Naive thymus-derived CD8-positive, alpha-beta T cell (primary cell): ENCODE results near the gene DAD1. TPM values are rescaled to one million over a fixed set of nuclear protein-coding genes. Genes with fewer than 3 reads are reported as not detected.
"Not testable (repeated sequence)": the region's sequence is repeated elsewhere in the genome, so short reads cannot be mapped to it uniquely, and the experiment has no call there.

Source experiments
- ATAC-seq, 2 donors: fragments of 150-1000 bp; cut with Tn5 transposase in 1 of 2; sonication (Bioruptor Pico), chemical (Tn5 transposase) in 1 of 2; 1 replicate in 1 of 2; 2 replicates in 1 of 2; pipeline ENCODE4 v1.10.0; 2021; ENCODE audit warnings: mild to moderate bottlenecking in 2 of 2, moderate library complexity in 2 of 2
- POLR2A ChIA-PET: fragments of 350-600 bp; sonication (Branson Sonifier 250); formaldehyde crosslinking; loops from one replicate; lab custom pipeline; 2021; ENCODE audit warnings: antibody characterized with exemption; lab: Charles Lee
- DNase-seq, 10 donors: peaks; one replicate each; pipeline versions ENCODE4 v3.0.0 to v3.0.0-alpha.2; 2020 to 2022
- H3K27ac Mint-ChIP-seq, 10 donors: one replicate each; pipeline ENCODE4 v1.8.0; 2020 to 2022; ENCODE audit warnings: mild to moderate bottlenecking in 10 of 10, mixed read lengths in 10 of 10, moderate library complexity in 4 of 10, inconsistent platforms in 1 of 10
- H3K27me3 Mint-ChIP-seq, 5 donors: one replicate each; pipeline ENCODE4 v1.8.0; 2021 to 2022; ENCODE audit warnings: mixed read lengths in 5 of 5
- H3K36me3 Mint-ChIP-seq, 3 donors: one replicate each; pipeline ENCODE4 v1.8.0; 2020 to 2022; ENCODE audit warnings: mixed read lengths in 3 of 3, mild to moderate bottlenecking in 2 of 3, inconsistent platforms in 1 of 3
- H3K4me1 Mint-ChIP-seq, 4 donors: one replicate each; pipeline ENCODE4 v1.8.0; 2021 to 2022; ENCODE audit warnings: mixed read lengths in 4 of 4
- H3K4me3 Mint-ChIP-seq, 10 donors: one replicate each; pipeline ENCODE4 v1.8.0; 2020 to 2022; ENCODE audit warnings: mild to moderate bottlenecking in 10 of 10, mixed read lengths in 10 of 10, moderate library complexity in 6 of 10, inconsistent platforms in 1 of 10
- H3K9me3 Mint-ChIP-seq, 9 donors: one replicate each; pipeline ENCODE4 v1.8.0; 2020 to 2022; ENCODE audit warnings: mixed read lengths in 9 of 9, mild to moderate bottlenecking in 3 of 9, inconsistent platforms in 1 of 9, moderate library complexity in 1 of 9
- polyA plus RNA-seq, 3 donors: library from polyadenylated mRNA; unstranded; fragments of 300-500 nt; fragmentation: Illumina TruSeq; gene quantifications; one replicate each; pipeline ENCODE4 v1.2.3, GENCODE V29; 2021
- total RNA-seq, 8 experiments: library from RNA in 2 of 8; stranded (reverse) in 2 of 8; gene quantifications; one replicate each; pipeline ENCODE4 v1.2.3 and lab custom pipeline; 2021 to 2026

Gene DAD1
- total and polyA plus RNA-seq, 5 experiments from 2014 or later = 120 to 660 (median 610) TPM

- peaks cover 34 to 71% (median 68%) of the 10 kb centered on the region in 4 donors for H3K4me1 Mint-ChIP-seq
- ATAC-seq (no peak), DNase-seq (no peak)
- H3K27ac Mint-ChIP-seq = peak overlapping the region in 6 of 10 donors; percentile 11 to 86 (median 60)
- H3K36me3 Mint-ChIP-seq = peaks cover 0 to 27% (median 0%) of the 10 kb centered on the region in 3 donors
- no peaks in the 10 kb centered on the region for H3K27me3 Mint-ChIP-seq
- no peaks in the 10 kb centered on the region for H3K9me3 Mint-ChIP-seq
- POLR2A ChIA-PET = interaction anchor here (0.6 to 1.1 kb wide), 4 partner anchors 9 to 157 kb away, joined by 3 to 5 read pairs (median 4); partner anchors contain the start of gene DAD1
- H3K4me3 Mint-ChIP-seq = peak overlapping the region in 3 of 10 donors; percentile 6 to 8 (median 7)
These were observed 9.1 kb downstream of the DAD1 start for GRCh38 chr14:22579881-22580280.

GRCh38 chr14:22579236-22579635 is 9.8 kb downstream of the DAD1 start:
- DNase-seq (no peak), ATAC-seq (no peak)
- peak overlapping the region; percentile 4 to 90 (median 72) for H3K27ac Mint-ChIP-seq
- peaks cover 32 to 65% (median 63%) of the 10 kb centered on the region in 4 donors for H3K4me1 Mint-ChIP-seq
- POLR2A ChIA-PET = interaction anchor here (0.6 to 1.1 kb wide), 2 partner anchors 9 to 17 kb away, joined by 3 read pairs; partner anchors contain the start of gene DAD1
- H3K36me3 Mint-ChIP-seq = peaks cover 5 to 33% (median 6%) of the 10 kb centered on the region in 3 donors
- no peaks in the 10 kb centered on the region for H3K27me3 Mint-ChIP-seq
- H3K9me3 Mint-ChIP-seq = no peaks in the 10 kb centered on the region
- H3K4me3 Mint-ChIP-seq = peak overlapping the region in 8 of 10 donors; percentile 2 to 63 (median 43)

GRCh38 chr14:22577334-22577908 is 11.6 kb downstream of the DAD1 start:
- H3K4me1 Mint-ChIP-seq = peaks cover 18 to 55% (median 49%) of the 10 kb centered on the region in 4 donors
- H3K9me3 Mint-ChIP-seq = no peaks in the 10 kb centered on the region
- peak overlapping the region in 8 of 10 donors; percentile 18 to 61 (median 34) for H3K4me3 Mint-ChIP-seq
- H3K36me3 Mint-ChIP-seq = peaks cover 10 to 47% (median 19%) of the 10 kb centered on the region in 3 donors
- ATAC-seq (no peak), DNase-seq (no peak)
- peak overlapping the region; percentile 7 to 92 (median 78) for H3K27ac Mint-ChIP-seq
- POLR2A ChIA-PET = no interaction called here
- H3K27me3 Mint-ChIP-seq = no peaks in the 10 kb centered on the region

- H3K36me3 Mint-ChIP-seq = peaks cover 10 to 52% (median 28%) of the 10 kb centered on the region in 3 donors
- H3K9me3 Mint-ChIP-seq = no peaks in the 10 kb centered on the region
These were observed 15.2 kb downstream of the DAD1 start for GRCh38 chr14:22573804-22574203.

GRCh38 chr14:22572562-22573058 is 16.4 kb downstream of the DAD1 start:
- peaks cover 10 to 48% (median 28%) of the 10 kb centered on the region in 3 donors for H3K36me3 Mint-ChIP-seq
- H3K4me3 Mint-ChIP-seq = no peak overlapping the region
- no peak for DNase-seq
- H3K9me3 Mint-ChIP-seq = no peaks in the 10 kb centered on the region
- no peaks in the 10 kb centered on the region for H3K27me3 Mint-ChIP-seq
- no peak for ATAC-seq
- H3K27ac Mint-ChIP-seq = peak overlapping the region in 6 of 10 donors; percentile 10 to 61 (median 53)
- peaks cover 23 to 53% (median 46%) of the 10 kb centered on the region in 4 donors for H3K4me1 Mint-ChIP-seq
- POLR2A ChIA-PET = interaction anchor here (0.9 to 6.3 kb wide), 4 partner anchors 12 to 249 kb away, joined by 3 to 196 read pairs (median 34); partner anchors contain the start of gene DAD1

More at GRCh38 chr14:22573804-22574203, 15.2 kb downstream of the DAD1 start:
- Mint-ChIP-seq H3K4me3 (no peak overlapping the region), H3K27me3 (no peaks in the 10 kb centered on the region), H3K27ac (peak overlapping the region in 3 of 10 donors; percentile 33 to 53 (median 47)), H3K4me1 (peaks cover 18 to 50% (median 45%) of the 10 kb centered on the region in 4 donors)
- ATAC-seq (no peak), DNase-seq (no peak)
- POLR2A ChIA-PET = interaction anchor here (0.7 kb wide), 1 partner anchor 192 kb away, joined by 3 read pairs; no protein-coding TSS in a partner anchor

- POLR2A ChIA-PET = interaction anchor here (0.5 to 8.3 kb wide), 55 partner anchors 10 to 835 kb away, joined by 3 to 249 read pairs (median 4); partner anchors contain the start of genes ABHD4, DAD1, LRP10 and OR6J1
- ATAC-seq = peak; percentile 82 to 91
These were observed 18.7 kb downstream of the DAD1 start for GRCh38 chr14:22570132-22570949.

GRCh38 chr14:22569737-22570131 is 19.3 kb downstream of the DAD1 start:
- no peaks in the 10 kb centered on the region for H3K27me3 Mint-ChIP-seq
- H3K27ac Mint-ChIP-seq = peak overlapping the region; percentile 95 to 100 (median 99)
- peaks cover 31 to 66% (median 57%) of the 10 kb centered on the region in 4 donors for H3K4me1 Mint-ChIP-seq
- H3K4me3 Mint-ChIP-seq = peak overlapping the region; percentile 61 to 89 (median 82)
- peaks cover 9 to 42% (median 32%) of the 10 kb centered on the region in 3 donors for H3K36me3 Mint-ChIP-seq
- POLR2A ChIA-PET = interaction anchor here (0.6 to 8.3 kb wide), 48 partner anchors 9 to 821 kb away, joined by 3 to 249 read pairs (median 5); partner anchors contain the start of genes ABHD4, DAD1, LRP10 and OXA1L
- ATAC-seq = peak; percentile 7 to 11
- no peak for DNase-seq
- H3K9me3 Mint-ChIP-seq = no peaks in the 10 kb centered on the region

More at GRCh38 chr14:22570132-22570949, 18.7 kb downstream of the DAD1 start:
- Mint-ChIP-seq H3K36me3 (peaks cover 10 to 41% (median 28%) of the 10 kb centered on the region in 3 donors), H3K27me3 (no peaks in the 10 kb centered on the region), H3K4me3 (peak overlapping the region; percentile 61 to 89 (median 82)), H3K9me3 (no peaks in the 10 kb centered on the region), H3K27ac (peak overlapping the region; percentile 95 to 100 (median 99)), H3K4me1 (peaks cover 28 to 60% (median 52%) of the 10 kb centered on the region in 4 donors)
- DNase-seq = peak; percentile 54 to 97 (median 92)

- peaks cover 33 to 71% (median 61%) of the 10 kb centered on the region in 4 donors for H3K4me1 Mint-ChIP-seq
- H3K9me3 Mint-ChIP-seq = no peaks in the 10 kb centered on the region
- no peak for ATAC-seq
- H3K27me3 Mint-ChIP-seq = no peaks in the 10 kb centered on the region
- no peak for DNase-seq
- peak overlapping the region; percentile 95 to 100 (median 99) for H3K27ac Mint-ChIP-seq
- peak overlapping the region; percentile 61 to 89 (median 82) for H3K4me3 Mint-ChIP-seq
- peaks cover 5 to 42% (median 32%) of the 10 kb centered on the region in 3 donors for H3K36me3 Mint-ChIP-seq
- POLR2A ChIA-PET = interaction anchor here (0.7 to 8.3 kb wide), 31 partner anchors 9 to 801 kb away, joined by 3 to 249 read pairs (median 5); partner anchors contain the start of genes ABHD4, DAD1, LRP10 and OXA1L
These were observed 19.8 kb downstream of the DAD1 start for GRCh38 chr14:22569106-22569736.

- no peaks in the 10 kb centered on the region for H3K27me3 Mint-ChIP-seq
- no peak for ATAC-seq
- peak overlapping the region; percentile 94 to 100 (median 99) for H3K27ac Mint-ChIP-seq
- peaks cover 0 to 26% (median 20%) of the 10 kb centered on the region in 3 donors for H3K36me3 Mint-ChIP-seq
- H3K4me3 Mint-ChIP-seq = peak overlapping the region; percentile 28 to 86 (median 67)
- POLR2A ChIA-PET = interaction anchor here (0.5 to 9.8 kb wide), 7 partner anchors 7 to 257 kb away, joined by 3 to 249 read pairs (median 8); partner anchors contain the start of genes ABHD4 and DAD1
- no peak for DNase-seq
- no peaks in the 10 kb centered on the region for H3K9me3 Mint-ChIP-seq
- peaks cover 39 to 81% (median 75%) of the 10 kb centered on the region in 4 donors for H3K4me1 Mint-ChIP-seq
These were observed 21.6 kb downstream of the DAD1 start for GRCh38 chr14:22567437-22567836.

- H3K27ac Mint-ChIP-seq = peak overlapping the region; percentile 94 to 100 (median 99)
- peaks cover 0 to 20% (median 16%) of the 10 kb centered on the region in 3 donors for H3K36me3 Mint-ChIP-seq
- POLR2A ChIA-PET = interaction anchor here (1.0 to 9.8 kb wide), 9 partner anchors 7 to 647 kb away, joined by 3 to 249 read pairs (median 5); partner anchors contain the start of genes ABHD4 and DAD1
- no peak for DNase-seq
- peaks cover 41 to 87% (median 80%) of the 10 kb centered on the region in 4 donors for H3K4me1 Mint-ChIP-seq
- no peaks in the 10 kb centered on the region for H3K9me3 Mint-ChIP-seq
- H3K27me3 Mint-ChIP-seq = no peaks in the 10 kb centered on the region
- no peak for ATAC-seq
- H3K4me3 Mint-ChIP-seq = peak overlapping the region; percentile 2 to 86 (median 64)
These were observed 22.2 kb downstream of the DAD1 start for GRCh38 chr14:22566845-22567244.

GRCh38 chr14:22566266-22566665 is 22.8 kb downstream of the DAD1 start:
- Mint-ChIP-seq H3K4me3 (peak overlapping the region; percentile 56 to 91 (median 70)), H3K27ac (peak overlapping the region; percentile 96 to 100 (median 99)), H3K36me3 (peaks cover 0 to 17% (median 16%) of the 10 kb centered on the region in 3 donors), H3K4me1 (peaks cover 45 to 93% (median 85%) of the 10 kb centered on the region in 4 donors)
- H3K9me3 Mint-ChIP-seq, H3K27me3 Mint-ChIP-seq, DNase-seq, ATAC-seq: not testable (repeated sequence)
- POLR2A ChIA-PET = interaction anchor here (0.5 to 9.8 kb wide), 13 partner anchors 6 to 663 kb away, joined by 3 to 249 read pairs (median 4); partner anchors contain the start of genes ABHD4 and DAD1
